ENCODE results near the gene CFAP99.
A peak's percentile ranks its signal among the peaks of the same experiment; 100 is the strongest.

The CFAP99 gene

GRCh38 chr4:2393353-2394270 lies 25.1 kb upstream of the CFAP99 start:
- DNase-seq = no peak

- DNase-seq = no peak
Observed at GRCh38 chr4:2394528-2394927, 24.2 kb upstream of the CFAP99 start.

- DNase-seq = no peak
Observed at GRCh38 chr4:2395038-2395437, 23.7 kb upstream of the CFAP99 start.

GRCh38 chr4:2395584-2395983 lies 23.2 kb upstream of the CFAP99 start:
- DNase-seq = no peak

GRCh38 chr4:2396781-2397368 lies 21.9 kb upstream of the CFAP99 start:
- no peak for DNase-seq

- DNase-seq = no peak
Observed at GRCh38 chr4:2397596-2398379, 21.0 kb upstream of the CFAP99 start.

- no peak for DNase-seq
Observed at GRCh38 chr4:2399216-2399615, 19.5 kb upstream of the CFAP99 start.

GRCh38 chr4:2399631-2400190 lies 19.0 kb upstream of the CFAP99 start:
- no peak for DNase-seq

GRCh38 chr4:2400841-2401609 lies 17.7 kb upstream of the CFAP99 start:
- DNase-seq = no peak

- DNase-seq = no peak
Observed at GRCh38 chr4:2401610-2401983, 17.2 kb upstream of the CFAP99 start.

GRCh38 chr4:2402048-2402842 lies 16.5 kb upstream of the CFAP99 start:
- peak; percentile 27 for DNase-seq

GRCh38 chr4:2402941-2403340 lies 15.8 kb upstream of the CFAP99 start:
- no peak for DNase-seq

GRCh38 chr4:2406406-2406805 lies 12.3 kb upstream of the CFAP99 start:
- DNase-seq = no peak

- DNase-seq = no peak
Observed at GRCh38 chr4:2406920-2407319, 11.8 kb upstream of the CFAP99 start.

GRCh38 chr4:2407991-2408342 lies 10.8 kb upstream of the CFAP99 start:
- no peak for DNase-seq

GRCh38 chr4:2408401-2408958 lies 10.3 kb upstream of the CFAP99 start:
- DNase-seq = no peak

GRCh38 chr4:2408976-2409375 lies 9.8 kb upstream of the CFAP99 start:
- DNase-seq = no peak

GRCh38 chr4:2409381-2409783 lies 9.4 kb upstream of the CFAP99 start:
- no peak for DNase-seq

- no peak for DNase-seq
Observed at GRCh38 chr4:2411786-2412510, 6.8 kb upstream of the CFAP99 start.

GRCh38 chr4:2412534-2412884 lies 6.2 kb upstream of the CFAP99 start:
- DNase-seq = peak; percentile 53
